CD4-positive, alpha-beta T cell treated with Interleukin-2 at 100 ng/mL for 4 hours (primary cell): ENCODE data around the gene NAGPA.
"Not testable (repeated sequence)": the region's sequence is repeated elsewhere in the genome, so short reads cannot be mapped to it uniquely, and the experiment has no call there.

Experiments used
- DNase-seq: peaks from one replicate; pipeline ENCODE4 v3.0.0-alpha.2; 2020; ENCODE audit warnings: low spot score

Gene NAGPA

DNA sequence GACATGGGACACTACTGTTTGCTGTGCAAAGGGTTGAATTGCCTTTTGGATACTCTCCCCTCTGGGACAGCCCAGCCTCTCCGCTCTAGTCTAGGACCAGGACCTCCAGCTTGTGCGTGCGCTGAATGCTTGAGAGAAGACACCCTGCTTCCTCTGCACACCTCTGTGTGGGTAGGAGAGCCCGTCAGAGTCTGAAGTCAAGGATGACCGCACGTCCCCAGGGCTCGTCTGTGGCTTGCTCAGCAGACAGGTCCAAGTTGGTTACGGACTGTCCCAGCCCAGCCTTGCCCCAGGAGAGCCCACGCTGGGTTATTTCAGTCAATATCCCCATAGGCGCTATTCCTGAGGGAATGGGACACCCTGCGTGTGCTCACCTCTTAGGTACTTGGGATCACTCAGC lies 28.3 kb upstream of the NAGPA start:
- DNase-seq: no peak

GRCh38 chr16:5060073-5060641 lies 26.4 kb upstream of the NAGPA start:
- no peak for DNase-seq

- DNase-seq: no peak
Measured at GRCh38 chr16:5059386-5060072, 25.8 kb upstream of the NAGPA start.

DNA sequence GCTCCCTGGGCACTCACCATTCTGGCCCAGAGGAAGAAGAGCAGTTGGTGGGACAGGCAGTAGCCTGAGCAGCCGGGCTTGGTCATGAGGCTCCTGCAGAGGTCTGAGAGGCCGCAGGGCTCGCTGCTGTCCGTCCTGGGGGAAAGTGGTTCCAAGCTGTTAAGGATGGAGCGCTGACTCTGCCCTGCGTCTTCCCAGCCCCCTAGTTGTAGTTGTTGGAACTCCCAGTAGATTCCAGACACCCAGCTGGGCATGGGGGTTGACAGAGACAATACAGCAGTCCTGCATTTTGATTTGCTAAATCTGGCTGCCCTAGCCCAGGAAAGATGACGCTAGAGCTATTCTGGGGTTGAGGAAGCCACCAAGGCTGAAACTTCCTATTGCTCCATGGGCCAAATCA lies 24.7 kb upstream of the NAGPA start:
- no peak for DNase-seq

DNA sequence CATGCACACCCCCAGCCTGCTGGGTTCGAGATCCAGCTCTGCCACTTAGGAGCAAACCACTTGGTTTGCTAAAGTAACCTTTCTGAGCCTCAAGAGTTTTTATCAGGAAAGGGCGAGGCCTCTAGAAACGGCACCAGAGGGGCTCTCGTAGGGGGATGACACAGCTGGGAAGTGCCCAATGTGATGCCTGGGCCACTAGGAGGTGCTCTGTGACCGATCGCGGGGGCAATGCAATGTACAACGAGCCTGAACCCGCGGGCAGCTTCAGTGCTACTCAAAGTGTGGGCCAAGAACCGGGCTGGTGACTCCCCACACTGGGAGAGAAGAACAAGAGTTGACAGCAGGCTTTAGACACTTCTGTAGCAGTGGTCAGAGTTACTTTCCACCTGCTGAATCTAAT lies 22.6 kb upstream of the NAGPA start:
- peak; percentile 35 for DNase-seq

DNA sequence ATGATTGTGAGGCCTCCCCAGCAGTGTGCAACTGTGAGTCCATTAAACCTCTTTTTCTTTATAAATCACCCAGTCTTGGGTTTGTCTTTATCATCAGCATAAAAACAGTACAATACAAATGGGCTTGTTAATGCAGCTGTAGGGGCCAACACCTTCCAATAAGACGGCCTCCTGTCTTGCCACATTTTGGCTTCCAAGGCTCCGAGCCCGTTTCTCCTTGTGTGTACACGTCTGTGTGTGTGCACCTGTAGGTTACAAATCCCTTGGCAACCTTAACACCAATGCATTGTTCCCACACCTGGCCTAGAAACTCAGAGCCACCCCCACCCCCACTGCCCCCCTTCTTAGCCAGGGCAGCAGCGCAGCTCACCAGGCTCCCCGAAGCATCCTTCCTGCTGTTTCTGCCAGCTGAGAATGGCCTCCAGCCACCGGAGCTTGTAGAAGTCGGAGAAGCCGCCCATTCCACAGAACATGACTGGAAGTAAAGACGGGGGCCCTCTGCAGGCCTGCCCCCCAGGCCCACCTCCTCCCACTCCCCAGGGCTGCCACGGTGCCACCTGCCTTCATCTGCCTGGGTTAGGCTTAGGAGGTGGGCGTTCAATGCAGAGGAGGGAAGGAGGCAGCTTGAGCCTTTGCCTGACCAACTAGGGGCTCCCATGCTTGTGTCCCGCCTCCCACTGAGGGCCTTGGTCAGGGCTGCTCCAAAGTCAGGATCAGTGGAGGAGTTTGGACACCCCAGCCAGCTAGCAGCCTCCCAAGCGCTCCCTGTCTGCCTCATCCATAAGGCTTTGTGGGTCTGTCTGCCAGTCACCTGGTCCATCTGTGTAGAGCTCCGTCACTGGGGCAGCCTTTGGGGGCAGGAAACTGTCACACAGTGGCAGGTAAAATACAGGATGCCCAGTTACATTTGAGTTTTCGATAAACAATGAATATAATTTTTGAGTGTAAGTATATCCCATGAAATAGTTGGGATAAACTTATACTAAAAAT lies 21.4 kb upstream of the NAGPA start:
- DNase-seq: no peak

- no peak for DNase-seq
Measured at GRCh38 chr16:5046914-5047313, 13.2 kb upstream of the NAGPA start.

GRCh38 chr16:5045499-5046115 lies 11.9 kb upstream of the NAGPA start:
- DNase-seq: no peak

- not testable (repeated sequence) for DNase-seq
Measured at GRCh38 chr16:5044581-5044980, 10.8 kb upstream of the NAGPA start.

GRCh38 chr16:5044011-5044540 lies 10.3 kb upstream of the NAGPA start:
- no peak for DNase-seq

- no peak for DNase-seq
Measured at GRCh38 chr16:5042574-5043171, 8.9 kb upstream of the NAGPA start.

DNA sequence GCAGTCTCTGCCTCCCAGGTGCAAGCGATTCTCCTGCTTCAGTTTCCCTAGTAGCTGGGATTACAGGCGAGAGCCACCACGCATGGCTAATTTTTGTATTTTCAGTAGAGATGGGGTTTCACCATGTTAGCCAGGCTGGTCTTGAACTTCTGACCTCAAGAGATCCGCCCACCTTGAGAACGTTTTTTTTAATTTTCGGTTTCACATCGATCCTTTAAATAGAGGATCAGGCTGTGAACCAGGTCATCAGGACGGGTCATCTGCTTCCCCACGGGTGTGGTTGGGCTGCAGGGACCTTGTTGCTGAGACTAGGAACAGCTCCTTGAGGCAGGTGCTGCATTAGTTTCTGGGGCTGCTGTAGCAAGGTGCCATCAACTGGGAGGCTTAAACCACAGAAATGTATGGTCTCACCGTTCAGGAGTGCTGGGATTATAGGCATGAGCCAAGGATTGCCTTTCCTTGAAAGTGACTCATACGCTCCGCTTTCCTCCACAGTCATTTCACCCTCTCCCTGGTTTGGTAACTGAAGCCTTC lies 7.9 kb upstream of the NAGPA start:
- DNase-seq: no peak

DNA sequence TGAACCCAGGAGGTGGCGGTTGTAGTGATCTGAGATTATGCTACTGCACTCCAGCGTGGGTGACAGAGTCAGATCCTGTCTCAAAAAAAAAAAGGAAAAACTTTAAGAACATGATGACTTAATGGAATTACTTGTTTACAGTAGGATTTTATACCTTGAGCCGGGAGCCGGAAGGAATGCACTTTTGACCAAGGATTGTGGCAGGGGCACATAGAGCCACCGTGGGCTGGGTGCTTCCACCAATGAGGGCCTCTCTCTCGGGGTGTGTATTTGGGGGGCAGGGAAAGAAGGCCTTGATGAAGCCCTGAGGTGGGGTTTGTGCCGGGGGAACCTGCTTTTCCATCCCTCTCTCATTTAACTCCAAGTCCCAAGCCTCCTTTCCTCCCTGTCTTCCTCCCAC lies 6.7 kb upstream of the NAGPA start:
- no peak for DNase-seq

DNA sequence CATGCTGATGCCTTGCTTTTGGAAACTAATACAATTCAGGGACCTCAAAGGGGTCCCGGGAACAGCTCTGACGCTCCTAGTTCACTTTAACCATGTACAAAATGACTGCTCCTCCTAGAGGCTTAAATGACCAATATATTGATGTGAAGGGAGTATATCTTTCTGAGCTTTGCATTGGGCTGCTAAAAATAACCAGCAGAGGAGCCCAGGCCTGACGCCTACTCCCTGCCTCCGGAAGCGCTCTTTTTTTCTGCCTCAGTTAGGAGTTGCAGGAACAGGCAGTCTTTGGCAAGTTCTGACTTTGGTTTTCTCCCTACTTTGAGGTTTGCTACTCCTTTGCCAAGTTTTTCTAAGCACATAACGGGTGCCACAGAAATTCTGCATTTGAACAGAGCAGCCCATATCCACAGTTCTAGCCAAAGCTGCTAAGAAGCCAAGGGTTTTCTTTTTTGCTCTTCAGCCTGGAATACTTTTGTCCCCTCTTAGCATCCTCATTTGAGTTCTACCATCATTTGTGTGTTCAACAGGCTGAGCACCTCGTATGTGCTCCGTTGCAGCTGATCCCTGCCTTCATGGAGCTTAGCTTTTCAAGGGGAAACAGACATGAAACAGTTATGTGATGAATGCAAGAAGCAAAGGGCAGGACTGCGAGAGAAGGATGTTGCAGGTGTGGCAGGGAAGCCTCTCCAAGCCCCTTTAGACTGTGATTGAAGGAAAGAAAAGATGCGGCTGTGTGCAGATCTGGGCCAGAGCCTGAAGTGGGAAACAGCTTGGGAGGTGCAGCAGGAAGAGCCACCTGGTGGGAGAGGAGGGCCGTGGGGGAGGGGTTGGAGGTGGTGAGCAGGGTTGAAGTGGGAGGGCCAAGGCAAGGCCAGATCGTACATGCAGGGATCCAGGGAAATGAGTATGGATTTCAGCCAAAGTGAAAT lies 2.8 kb upstream of the NAGPA start:
- DNase-seq: no peak

DNA sequence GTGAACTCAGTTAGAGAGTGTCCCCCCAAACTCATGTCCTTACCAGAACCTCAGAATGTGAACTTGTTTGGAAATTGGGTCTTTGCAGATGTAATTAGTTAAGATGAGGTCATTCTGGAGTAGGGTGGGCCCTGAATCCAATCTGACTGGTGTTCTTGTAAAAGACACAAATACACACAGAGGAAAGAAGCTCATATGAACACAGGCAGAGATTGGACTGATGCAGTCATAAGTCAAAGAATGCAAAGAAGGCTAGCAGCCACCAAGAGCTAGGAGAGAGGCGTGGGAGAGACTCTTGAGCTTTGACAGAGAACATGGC lies 2.1 kb upstream of the NAGPA start:
- no peak for DNase-seq

GRCh38 chr16:5034167-5034523 lies 410 bp upstream of the NAGPA start:
- no peak for DNase-seq

DNA sequence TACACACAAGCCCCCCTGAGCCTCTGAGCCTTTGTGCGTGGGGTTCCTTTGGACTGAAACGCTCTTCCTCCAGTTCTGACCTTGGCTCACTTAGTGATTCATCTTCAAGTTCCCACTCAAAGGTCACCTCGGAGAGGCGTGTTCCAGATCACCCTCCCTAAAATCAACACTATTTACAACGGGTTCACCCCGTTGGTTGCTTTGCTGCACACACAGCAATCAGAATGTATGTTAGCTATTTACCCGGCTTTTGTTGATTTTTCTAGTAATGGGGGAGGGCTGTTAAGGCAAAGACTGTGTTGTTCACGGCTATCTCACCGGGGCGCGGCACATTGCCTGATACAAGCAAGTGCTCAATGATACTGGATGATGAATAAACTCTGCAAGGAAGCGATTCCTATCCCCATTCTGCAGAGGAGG lies 977 bp downstream of the NAGPA start:
- DNase-seq: no peak

DNA sequence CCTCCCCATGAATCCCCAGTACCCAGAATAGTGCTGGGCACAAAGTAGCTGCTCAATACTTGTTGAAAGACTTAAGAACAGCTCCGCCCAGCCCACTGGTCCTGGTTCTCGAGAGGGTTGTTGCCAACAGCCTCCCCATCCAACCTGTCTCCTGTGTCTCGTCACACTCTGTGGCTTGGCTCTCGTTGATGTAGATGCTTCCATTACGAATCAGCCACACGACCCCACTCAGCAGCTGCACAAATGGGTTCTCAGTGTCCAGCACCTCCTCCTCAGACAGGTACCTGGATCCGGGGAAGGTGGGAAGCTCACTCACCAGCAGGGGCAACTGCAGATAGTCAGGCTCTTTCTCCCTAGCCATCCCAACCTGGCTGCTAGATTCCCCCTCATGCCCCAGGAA lies 2.1 kb downstream of the NAGPA start:
- no peak for DNase-seq

GRCh38 chr16:5030251-5030870 lies 3.4 kb downstream of the NAGPA start:
- no peak for DNase-seq

GRCh38 chr16:5028950-5029475 lies 4.7 kb downstream of the NAGPA start:
- no peak for DNase-seq
